Ramos (cell line): ENCODE data around the gene PRMT7.

Source experiments
- in situ Hi-C: fragments of 300-500 bp; cut with MboI; formaldehyde crosslinking; loops from one replicate; pipeline ENCODE4 v1.14.3; 2022; ENCODE audit warnings: low sequenced_read_pairs; ENCODE audit not compliant: unreplicated experiment

The PRMT7 gene

DNA sequence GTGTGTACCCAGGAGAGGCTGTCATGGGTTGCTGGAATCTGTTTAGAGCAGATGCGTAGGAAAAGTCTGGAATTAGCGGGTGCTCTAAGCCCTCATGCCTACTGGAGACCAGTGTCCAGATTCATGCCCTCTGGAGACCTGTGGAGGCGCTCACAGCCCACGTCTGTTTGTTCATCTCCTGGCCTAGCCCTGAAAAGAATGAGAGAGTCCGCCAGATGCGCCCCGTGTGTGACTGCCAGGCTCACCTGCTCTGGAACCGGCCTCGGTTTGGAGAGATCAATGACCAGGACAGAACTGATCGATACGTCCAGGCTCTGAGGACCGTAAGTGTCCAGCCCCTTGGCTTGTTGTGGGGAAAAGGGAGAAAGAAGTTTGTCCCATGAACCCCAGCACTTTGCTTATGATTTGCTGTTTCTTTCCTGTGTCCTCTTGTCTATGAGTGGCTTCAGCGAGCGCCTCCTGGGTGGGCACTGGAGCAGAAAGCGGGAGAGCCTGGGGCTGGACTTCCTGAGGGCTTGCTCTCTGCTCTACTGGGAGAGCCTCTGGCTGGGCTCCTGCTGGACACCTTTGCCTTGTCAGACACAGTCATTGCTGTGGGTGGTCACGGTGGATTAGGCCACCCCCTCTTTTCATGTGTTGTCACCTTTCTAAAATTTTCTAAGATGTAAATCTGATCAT lies 35.3 kb downstream of the PRMT7 start:
- in situ Hi-C loops, result no loop called here

DNA sequence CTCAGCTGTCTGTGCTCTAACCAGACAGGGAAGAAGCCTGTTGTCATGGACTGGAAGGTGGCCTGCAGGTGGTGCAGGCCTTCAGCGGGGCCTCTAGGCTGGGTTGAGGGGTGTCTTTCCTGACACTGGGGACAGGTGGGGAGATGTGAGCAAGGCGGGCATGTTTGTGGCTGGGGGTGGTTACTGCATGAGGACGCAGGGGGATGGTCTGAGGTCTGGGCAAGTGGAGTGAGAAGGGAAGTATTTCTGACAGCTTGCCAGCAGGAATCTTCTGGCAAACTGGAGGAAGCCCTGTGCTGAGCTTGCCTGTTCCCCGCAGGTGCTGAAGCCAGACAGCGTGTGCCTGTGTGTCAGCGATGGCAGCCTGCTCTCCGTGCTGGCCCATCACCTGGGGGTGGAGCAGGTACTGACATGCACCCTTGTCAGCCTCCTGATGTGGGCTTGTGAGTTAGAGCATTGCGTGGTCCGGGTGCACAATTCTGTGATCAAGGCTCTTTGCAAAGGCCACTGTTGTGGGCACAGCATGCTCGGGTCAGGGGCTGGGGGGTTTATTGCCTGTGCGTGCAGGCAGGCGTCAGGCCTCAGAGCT lies 36.2 kb downstream of the PRMT7 start:
- in situ Hi-C loops, result no loop called here

DNA sequence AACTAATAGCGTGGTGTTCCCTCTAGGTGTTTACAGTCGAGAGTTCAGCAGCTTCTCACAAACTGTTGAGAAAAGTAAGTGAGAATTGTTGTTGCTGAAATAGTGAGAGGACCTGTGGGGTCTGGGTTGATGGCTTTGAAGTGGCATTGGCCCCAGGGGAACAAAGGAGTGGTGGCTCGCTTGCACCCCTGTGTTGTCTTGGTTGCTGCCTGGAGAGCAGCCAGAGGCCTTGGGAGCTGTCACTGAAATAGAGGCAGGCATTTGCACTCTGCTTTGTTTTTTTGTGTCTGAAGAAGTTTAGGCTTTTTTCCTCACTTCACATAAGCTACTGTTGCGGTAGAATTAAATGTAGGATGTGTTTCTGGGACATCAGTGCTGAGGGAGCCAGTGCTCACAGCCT lies 36.8 kb downstream of the PRMT7 start:
- in situ Hi-C loops, result no loop called here

DNA sequence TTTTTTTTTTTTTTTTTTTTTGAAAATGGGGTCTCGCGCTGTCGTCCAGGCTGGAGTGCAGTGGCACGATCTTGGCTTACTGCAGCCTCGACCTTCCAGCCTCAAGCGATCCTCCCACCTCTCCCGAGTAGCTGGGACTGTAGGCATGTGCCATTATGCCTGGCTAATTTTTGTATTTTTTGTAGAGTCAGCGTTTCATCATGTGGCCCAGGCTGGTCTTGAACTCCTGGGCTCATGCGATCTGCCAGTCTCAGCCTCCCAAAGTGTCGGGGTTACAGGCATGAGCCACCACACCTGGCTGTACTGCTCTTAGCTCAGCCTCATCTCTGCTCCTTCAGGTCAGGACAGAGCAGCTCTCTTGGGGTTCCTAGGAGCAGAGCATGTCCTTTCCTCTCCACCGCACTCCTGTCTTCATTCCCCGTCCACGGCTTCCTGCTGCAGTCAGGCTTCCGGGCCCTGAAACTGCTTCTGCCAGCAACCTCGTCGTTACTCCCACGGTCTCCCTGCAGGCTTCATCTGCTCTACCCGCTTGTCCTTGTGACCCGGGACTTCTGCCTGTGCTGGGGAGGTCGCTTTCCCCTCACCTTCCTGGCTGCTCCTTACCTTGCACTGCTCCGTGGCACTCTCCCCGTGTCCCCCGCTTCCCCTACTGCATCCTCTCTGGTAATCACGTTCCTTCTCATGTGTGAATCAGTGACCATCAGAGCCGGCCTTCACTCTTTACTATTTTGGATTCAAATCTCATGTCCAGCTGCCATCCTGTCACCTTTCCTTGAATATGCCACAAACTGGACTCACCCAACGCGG lies 38.0 kb downstream of the PRMT7 start:
- in situ Hi-C loops, result no loop called here

DNA sequence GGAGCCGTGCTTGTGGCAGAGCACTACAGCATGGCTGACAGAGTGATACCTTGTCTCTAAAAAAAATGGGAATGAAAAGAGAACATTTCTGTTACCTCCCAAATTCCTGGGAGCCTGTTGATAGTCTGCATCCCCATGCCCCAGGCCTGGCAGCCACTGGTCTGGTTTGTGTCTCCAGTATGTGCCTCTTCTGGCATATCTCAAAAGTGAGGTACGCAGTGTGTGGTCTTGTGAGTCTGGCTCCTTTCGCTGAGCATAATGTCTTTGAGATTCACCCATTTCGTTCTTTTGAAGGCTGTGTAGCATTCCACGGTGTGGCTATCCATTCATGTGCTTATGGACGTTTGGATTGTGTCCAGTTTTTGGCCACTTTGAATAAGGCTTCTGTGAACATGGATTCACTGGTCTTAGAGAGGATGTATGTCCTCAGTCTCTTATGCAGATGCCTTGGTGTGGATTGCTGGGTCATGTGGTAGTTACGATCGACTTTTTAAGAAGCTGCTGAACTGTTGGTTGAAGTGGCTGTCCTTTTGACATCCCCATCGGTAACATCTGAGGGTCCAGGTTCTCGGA lies 39.1 kb downstream of the PRMT7 start:
- in situ Hi-C loops, result no loop called here

DNA sequence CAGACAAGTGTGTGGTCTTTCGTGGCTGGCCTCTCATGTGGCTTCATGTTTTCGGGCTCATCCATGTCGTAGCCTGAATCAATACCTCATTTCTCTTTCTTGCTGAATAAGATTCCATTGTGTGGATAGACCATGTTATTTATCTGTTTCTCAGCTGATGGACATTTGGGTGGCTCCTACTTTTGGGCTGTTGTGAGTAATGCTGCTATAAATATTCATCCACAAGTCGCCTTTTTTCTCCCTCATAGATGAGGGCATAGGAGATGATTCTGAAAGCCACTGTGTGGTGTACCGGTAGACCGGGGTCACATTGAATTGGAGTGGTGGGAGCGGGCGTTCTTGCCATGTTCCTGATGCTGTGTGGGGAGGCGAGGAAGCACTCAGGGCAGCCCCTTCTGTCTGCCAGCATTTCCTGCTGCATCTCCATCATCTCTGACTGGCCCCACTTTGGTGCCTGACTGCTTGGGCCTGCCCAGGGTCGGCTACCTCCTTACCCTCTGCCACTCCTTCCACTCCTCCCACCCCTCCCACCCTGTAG lies 40.1 kb downstream of the PRMT7 start:
- in situ Hi-C loops, result no loop called here

DNA sequence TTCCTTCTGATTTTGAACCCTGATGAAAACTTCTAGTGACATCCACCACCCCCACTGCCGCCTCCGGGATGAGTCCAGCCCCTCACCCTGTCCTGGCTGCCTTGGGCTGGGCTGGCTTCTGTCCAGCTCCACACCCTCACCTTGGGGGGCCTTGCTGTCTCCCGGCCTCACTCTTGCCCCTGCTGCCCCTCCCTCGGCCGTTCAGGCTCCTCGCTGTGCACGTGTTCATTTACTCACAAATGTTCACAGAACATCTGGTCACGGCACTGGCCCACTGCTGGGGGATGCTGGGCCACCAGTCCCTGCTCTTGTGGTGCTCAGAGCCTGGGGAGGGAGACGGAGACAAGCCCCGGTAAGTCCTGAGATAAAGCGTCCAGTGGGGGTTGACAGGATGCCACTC lies 40.6 kb downstream of the PRMT7 start:
- in situ Hi-C loops, result no loop called here

DNA sequence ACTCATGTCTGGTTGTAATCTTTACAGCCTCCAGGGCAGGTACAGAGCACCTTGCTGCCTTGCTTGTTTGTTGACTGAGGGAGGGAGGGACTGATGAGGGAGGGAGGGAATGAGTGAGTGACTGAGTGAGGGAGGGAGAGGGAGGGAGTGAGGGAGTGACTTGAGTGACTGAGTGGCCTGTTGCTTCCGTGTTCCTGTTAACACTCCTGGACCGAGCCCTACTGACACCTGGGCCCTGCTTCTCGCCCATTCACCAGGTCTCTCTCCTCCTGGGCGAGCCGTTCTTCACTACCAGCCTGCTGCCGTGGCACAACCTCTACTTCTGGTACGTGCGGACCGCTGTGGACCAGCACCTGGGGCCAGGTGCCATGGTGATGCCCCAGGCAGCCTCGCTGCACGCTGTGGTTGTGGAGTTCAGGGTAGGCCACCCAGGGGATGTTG lies 41.2 kb downstream of the PRMT7 start:
- in situ Hi-C loops, result no loop called here

DNA sequence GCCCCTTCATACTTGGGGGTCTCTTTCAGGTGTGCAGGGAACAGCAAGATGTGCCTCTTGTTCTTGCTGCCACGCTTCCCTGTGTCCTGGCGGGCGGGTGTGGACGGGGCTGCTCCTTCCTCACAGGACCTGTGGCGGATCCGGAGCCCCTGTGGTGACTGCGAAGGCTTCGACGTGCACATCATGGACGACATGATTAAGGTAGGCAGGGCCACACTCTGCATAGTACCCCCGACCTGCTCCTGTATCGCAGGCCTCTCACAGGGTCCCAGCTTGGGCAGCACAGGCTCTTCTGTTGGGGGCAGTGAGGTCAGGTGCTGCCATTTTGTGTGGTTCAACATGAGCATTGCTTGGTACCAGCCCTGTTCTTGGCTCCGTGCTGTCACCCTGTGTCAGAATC lies 42.5 kb downstream of the PRMT7 start:
- in situ Hi-C loops, result no loop called here

DNA sequence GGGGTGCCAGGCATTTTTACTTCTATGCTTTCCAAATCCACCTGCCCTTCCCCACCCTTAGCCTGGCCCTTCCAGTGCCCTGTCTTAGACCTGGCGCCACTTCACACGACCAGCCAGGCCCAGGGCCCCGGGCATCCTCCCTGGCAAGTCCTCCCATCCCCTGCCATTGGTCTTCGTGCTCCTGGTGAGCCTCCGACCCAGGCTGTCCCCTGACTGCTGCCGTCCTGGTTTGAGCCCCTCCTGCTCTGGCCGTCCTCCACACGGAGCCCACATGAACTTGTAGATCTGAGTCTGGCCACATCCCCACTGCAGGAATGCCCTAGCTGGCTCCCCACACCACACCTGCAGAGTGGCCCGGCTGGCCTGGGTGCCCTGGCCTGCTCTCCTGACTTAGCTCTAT lies 44.0 kb downstream of the PRMT7 start:
- in situ Hi-C loops, result no loop called here

DNA sequence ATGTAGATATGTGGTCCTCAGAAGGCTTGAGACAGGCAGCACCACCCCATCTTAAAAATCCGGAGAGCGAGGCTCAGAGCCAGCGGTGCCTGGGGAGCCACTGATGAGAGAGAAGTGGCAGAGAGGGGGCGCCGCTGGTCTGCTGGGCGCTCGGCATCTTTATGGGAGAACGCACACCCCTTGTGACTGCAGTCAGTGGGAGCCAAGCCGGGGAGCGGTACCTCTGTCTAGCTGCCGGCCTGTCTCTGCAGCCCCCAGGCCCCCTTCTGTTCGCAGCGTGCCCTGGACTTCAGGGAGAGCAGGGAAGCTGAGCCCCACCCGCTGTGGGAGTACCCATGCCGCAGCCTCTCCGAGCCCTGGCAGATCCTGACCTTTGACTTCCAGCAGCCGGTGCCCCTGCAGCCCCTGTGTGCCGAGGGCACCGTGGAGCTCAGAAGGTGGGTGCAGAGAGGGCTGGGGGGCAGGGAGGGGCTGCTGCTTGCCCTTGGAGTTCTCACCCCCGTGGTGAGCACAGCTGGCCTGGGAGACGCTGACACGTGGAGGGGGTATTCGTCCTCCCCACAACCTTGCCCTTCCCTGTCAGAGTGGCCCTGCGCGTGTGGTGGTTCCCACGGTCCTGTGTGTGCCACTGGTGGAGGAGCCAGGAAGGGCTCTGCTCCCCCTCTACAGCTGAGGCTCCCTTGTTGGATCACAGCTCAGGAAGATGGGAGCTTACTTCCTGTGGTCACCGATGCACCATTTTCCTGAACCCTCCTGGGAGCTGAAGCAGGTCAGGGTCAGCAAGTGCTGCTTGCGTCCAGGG lies 44.8 kb downstream of the PRMT7 start:
- in situ Hi-C loops, result no loop called here

DNA sequence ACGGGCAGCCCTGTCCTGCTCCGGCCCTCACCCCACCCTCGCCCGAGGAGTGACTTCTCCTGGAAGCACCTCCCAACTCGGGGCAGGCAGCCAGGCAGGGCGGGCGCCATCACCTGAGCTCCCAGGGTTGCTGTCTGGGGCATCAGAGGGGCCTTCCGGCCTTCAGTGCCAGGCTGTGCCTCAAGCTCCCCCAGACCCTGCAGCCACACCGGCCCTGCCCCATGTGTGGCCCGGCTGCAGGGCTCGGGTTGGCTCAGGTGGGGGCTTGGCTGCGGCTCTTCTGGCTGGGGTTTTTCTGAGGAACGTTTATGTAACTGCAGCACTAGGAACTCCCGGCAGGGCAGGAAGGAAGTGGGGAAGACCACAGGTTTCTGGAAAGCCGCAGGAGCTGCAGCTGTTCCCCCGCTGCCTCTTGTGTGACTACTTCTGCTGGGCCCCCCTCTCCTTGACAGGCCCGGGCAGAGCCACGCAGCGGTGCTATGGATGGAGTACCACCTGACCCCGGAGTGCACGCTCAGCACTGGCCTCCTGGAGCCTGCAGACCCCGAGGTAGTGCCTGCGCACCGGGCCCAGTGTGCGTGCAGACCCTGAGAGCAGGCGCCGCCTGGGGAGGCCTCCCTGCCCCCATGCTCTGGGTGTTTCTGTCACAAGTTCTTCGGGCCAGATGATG lies 45.6 kb downstream of the PRMT7 start:
- in situ Hi-C loops, result no loop called here

DNA sequence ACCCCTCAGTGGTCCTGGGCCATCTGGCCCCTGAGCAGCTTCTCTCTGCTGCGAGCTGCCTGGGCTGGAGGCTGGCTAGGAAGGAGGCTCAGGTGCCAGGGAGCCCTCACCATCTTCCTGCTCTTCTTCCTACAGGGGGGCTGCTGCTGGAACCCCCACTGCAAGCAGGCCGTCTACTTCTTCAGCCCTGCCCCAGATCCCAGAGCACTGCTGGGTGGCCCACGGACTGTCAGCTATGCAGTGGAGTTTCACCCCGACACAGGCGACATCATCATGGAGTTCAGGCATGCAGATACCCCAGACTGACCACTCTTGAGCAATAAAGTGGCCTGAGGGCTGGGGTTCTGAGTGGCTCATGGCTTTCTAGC lies 46.1 kb downstream of the PRMT7 start:
- in situ Hi-C loops, result no loop called here

DNA sequence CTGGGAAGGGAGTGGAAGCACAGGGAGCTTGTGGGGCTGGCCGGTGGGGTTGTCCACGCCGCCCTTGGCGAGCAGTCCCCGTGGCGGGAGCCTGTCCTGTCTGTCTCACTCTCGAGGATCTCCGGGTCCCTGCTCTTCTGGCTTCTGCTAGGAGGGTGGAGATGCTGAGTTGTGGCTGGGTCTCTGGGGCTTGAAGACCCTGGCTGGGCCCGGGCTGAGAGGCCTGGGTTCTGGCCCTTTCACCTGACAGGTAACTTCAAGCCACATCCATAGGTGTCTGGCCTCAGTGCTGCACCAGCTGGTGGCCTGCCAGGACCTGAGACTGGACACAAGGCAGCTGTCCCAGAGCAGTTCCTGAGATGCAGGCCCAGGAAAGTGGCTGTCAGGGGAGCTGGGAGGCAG lies 46.7 kb downstream of the PRMT7 start:
- in situ Hi-C loops, result no loop called here

DNA sequence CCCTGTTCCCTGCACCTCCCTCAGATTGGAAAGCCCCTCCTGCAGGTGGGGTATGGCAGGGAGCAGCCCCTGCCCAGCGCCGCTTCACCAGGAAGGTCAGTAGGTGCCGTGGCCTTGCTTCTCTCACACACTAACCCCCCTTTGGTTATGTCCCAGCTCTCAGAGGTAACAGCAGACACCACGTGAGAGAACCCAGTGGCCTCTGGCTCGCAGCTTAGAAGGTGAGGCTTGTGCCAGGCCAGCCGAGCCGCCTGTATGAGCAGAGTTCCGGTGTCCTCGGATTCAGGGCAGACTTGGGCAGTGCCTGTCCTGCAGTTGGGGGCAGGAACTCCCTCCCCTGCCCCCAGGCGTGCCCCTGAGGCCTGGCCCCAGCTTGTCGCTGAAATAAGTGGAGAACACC lies 47.1 kb downstream of the PRMT7 start:
- in situ Hi-C loops, result no loop called here

DNA sequence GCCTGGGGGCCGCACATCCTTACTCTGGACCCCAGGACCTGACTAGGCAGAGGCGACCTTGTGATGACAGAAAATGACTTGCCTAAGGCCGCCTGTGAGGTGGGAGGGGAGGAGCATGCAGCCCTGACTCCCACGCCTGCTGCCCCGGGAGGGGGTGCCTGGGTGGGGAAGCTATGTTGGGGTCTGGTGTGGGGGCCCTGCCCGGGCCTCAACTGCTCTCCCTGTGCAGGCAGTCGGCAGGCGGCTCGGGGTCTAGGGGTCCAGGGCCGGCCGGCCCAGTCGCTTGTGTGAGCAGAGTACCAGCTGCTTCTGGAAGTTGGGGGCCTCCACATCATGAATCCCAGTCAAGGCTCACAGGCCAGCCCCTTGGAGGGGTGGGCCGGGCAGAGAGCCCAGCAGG lies 48.1 kb downstream of the PRMT7 start:
- in situ Hi-C loops, result no loop called here

DNA sequence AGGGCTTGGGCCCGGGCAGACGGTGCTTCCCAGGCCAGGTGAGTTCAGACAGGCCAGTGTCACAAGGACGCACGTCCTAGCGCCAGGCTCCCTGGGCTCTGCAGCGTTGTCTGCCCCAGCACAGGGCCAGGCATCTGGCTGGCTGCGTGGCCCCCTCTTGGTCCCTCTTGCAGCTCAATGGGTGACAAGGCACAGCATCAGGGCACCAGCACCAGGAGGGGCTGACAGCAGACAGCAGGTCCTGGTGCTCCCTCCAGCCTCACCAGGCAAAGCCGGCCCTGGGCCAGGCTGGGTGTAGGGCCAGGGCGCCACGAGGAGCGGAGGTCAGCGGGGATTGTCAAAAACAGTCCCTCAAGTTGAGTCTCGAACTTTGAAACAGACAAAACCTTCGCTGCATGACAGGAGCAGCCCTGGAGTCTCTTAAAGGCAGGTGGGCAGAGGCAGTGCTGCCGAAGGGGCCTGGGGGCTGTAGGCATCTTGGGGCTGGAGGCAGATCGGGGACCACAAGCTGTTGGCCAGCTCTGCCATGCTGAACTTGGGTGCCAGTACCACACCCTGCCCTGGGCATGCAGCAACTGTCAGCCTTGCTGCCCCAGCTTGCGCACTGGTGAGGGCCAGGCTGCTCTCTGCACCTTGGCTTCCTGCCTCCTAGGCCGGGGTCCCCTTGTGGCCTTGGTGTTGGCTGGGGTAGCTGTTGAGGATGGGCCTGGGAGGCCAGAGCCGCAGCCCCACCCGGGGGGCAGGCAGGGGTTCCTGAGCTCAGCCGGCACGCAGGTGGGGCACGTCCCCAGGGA lies 48.8 kb downstream of the PRMT7 start:
- in situ Hi-C loops, result no loop called here

DNA sequence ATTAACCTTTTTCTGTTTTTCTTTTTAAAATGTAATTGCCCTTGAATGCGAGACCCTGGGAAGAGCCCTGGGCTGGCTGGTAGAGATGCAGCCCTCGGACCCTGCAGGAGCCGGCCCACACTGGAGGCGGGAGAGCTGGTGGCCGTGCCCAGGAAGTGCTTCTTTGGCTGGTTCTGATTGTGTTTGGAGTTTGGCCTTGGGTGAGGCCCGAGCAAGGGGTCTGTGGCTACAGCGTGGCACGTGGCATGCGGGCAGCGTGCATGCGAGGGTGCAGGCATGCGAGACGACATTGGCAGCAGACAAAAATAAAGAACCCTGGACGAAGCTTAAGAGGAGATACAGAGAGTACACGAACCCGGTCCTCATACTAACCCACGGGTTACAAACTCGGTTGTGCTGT lies 49.7 kb downstream of the PRMT7 start:
- in situ Hi-C loops, result no loop called here

DNA sequence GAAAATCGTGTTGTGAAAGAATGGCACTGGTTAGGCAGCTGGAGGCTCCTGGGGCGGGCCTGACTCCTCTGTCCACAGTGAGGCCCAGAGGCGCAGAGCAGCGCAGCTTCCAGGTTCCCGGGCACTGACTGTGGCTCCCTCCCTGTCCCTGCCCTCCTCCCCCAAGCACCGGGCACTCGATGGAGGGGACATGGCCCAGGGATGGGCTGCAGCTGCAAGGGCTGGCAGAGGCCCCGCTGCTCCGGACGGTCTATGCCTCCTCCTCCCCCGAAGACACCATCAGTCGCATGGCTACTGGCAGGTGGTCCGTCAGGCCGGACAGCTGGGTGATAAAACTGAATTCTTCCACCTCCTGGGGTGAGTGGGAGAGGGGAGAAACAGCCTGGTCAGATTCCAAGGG lies 50.1 kb downstream of the PRMT7 start:
- in situ Hi-C loops, result no loop called here
